HG02759 (cell line): ENCODE results near the gene HBEGF.
A peak's percentile ranks its signal among the peaks of the same experiment; 100 is the strongest.

ENCODE experiments used
- ATAC-seq: cut with Tn5 transposase; IDR thresholded peaks from one replicate; pipeline ENCODE4 v1.9.1; 2021; ENCODE audit warnings: mild to moderate bottlenecking, moderate library complexity; ENCODE audit not compliant: unreplicated experiment

Gene HBEGF

DNA sequence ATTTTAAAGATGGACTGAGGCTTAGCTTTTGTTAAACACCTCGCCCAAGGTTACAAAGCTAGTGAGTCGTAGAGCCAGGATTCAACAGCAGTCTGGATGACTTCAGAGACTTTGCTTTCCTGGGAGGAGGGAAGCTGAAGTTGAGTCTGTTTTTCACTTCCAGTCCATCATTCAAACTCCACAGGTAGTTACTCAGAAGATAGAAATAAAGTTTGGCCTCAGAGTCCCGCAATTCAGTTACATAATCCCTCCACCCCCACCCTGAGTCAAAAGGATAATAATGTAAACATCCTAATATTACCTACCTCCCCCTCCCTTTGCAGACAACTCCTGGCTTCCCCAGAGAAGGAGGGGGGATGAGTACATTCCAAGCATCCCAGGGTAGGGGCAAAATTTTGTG, 8.1 kb downstream of the HBEGF start:
- ATAC-seq = no peak

DNA sequence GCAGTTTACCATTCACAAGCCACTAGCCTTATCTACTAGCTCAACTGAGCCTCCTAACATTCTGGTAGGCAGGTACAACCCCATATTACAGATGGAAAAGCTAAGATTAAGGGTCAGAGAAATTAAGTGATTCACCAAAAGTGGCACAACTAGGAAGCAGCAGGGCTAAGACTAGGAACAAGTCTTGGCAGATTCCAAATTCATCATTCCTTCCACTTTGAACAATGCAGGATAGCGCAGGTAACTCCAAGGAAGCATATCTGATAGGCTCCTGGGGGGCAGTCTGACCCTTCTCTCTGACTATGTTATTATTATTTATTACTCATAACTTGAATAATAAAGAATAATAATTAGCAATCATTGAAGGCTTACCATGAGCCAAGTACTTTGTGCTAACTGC, 8.5 kb downstream of the HBEGF start:
- ATAC-seq = no peak

DNA sequence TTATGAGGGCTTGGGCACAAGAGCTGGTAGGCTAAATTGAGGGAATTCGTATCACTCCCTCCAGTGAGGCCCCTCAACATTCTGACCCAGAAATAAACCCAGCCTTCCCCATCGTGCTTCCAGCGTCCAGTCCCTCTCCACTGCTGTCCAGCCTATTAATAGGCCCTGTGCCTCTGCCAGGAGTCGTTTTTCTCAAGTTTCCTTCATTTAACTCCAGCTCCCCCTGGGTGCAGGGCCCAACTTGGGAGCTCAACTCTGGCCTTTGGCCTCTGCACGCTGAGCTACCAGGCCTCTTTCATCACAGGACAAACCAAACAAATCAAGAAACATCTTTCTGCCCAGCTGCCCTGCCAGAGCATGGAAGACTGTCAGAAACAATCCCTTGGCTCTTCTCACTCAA, 10.0 kb downstream of the HBEGF start:
- ATAC-seq = no peak

DNA sequence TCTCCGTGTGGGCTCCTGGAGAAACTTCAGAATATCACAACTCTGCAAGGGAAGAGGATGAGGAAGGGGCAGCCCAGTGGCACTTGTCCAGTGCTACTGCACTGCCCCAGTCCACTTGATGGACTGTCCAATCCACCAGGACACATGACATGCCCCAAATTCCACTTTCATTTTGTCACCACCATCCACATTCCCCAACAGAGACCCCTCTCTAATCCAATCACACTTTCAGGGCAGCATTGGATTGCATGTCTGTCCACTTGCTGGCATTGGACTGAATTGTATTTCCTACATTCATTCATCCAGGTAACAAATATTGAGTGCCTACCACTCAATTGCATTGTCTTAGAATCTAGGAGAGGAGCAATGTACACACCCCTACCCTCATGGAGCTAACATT, 14.8 kb downstream of the HBEGF start:
- no peak for ATAC-seq

DNA sequence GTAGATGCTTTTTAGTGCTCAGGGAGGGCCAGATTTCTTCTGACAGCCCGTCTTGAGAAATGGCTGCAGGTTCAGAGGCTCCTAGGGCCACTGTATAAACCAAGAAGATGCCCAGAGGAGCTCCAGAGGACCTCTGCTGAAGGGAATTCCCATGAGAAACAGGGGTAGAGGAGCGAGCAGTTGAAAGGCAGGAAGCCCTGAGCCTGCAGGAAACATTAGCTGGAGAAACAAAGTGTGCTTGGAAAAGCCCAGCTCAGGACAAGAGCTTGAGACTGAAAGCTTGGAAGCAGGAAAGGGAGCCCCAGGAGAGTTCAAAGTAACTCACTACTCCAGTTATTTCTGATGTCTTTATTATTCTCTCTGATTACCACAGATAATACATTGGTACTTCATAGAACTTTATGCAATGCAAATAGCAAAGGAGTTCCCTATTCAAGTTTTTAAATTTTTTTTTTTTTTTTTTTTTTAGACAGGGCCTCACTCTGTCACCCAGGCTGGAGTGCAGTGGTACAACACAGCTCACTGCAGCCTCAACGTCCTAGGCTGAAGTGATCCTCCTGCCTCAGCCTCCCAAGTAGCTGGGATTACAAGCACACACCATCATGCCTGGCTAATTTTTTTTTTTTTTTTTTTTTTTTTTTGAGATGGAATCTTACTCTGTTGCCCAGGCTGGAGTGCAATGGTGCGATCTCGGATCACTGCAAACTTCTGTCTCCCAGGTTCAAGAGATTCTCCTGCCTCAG, 16.5 kb downstream of the HBEGF start:
- ATAC-seq = no peak

DNA sequence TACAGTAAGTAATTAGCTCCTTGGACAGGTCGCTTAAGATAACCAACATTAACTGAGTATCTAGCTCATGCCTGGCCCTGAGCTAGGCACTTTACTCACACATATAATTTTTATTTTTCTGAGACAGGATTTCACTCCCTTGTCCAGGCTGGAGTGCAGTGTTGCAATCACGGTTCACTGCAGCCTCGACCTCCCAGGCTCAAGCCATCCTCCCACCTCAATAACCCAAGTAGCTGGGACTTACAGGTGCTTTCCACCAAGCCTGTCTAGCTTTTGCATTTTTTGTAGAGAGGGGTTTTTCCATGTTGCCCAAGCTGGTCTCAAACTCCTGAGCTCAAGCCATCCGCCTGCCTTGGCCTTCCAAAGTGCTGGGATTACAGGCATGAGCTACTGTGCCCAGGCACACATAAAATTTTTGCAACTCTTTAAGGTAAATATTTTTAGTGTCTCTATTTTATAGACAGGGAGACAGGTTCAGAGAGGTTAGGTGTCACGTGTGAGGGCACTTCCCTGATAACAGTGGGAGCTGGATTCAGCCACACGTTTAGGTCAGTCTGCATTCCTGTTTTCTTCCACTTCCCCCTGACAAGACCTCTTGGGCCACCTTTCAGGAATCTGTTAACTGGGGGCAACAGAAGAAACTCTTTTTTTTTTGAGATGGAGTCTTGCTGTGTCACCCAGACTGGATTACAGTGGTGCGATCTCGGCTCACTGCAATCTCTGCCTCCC, 18.2 kb downstream of the HBEGF start:
- peak; percentile 61 for ATAC-seq

DNA sequence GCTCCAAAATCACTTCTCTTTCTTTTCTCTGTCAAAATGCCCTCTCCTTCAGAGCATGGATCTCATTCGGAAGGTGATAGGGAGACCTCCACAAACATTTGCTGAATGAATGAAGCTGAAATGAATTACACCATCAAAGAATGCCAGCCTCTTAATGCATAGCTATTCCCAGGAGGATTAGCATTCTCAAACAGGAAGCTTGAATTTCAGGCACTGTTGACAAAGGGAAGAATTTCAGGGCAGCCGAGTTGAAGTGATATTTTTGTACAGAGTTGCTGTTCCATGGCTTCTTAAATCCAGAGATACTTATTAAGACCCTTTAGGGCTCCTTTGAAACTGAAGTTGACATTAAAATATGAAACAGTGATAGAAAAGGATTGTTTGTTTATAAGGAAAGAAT, 18.8 kb downstream of the HBEGF start:
- ATAC-seq = no peak

DNA sequence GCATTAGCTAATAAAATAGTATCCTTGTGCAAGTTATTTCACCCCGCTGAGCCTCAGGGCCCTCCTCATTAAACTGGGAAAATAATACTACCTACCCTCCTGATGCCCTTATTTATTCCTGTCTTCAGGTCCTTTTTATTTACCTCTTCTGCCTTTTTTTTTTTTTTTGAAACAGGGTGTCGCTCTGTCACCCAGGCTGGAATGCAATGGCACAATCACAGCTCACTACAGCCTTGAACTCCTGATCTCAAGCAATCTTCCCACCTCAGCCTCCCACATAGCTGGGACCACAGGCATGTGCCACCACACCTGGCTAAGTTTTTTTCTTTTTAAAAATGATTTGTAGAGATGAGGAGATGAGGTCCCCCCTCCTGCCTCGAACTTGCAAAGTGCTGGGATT, 20.9 kb downstream of the HBEGF start:
- ATAC-seq = no peak

DNA sequence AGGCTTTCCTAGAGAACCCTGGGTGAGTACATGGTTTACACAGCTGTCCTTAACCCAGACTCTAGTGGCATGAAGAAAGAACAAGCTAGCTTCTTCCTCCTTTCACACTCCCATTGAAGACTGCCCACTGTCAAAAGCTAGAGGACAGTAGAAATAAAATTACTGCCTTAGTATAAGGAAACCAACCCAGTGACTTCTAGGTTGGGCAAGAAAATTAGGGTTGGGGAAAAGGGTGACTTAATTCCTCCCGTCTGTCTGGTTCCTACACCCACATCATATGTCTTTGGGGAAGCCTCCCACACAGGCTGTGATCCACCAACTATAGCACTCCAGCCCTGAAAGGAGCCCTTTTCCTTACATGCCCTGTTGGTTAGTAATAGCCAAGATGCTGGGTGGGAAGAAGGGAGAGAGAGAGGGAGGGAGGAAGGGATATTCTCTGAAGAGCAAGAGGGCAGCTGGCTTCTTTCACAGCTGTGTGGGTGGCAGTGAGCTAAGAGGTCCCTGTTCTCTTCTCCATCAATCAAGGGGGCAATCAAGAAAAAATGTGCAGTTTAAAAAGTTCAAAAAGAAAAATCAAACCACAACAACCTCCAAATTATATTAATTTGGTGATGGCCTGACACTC, 21.7 kb downstream of the HBEGF start:
- ATAC-seq = no peak

DNA sequence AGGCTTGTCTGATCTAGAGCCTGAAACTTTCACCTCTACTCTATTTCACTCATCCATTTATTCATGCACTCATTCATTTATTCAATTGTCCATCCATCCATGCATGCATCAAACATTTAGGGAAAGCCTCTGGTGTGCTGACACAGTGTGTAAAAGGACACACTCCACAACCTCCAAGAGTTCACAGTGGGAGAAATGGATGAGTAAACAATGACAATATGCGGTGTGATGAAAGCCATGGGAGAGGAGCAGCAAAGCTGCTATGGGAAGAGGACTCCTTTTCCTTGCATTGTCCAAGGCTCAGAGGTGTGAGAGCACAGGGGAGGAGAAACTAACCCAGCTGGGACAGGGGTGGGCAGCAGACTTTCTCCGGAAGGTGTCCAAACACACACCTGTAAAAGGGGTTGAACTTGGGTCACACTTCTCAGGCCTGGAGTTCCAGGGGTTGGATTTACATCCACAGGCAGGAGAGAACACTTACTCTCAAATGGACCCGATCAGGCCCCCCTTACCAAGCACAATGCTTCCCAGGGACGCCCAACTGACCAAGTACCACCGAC, 22.3 kb downstream of the HBEGF start:
- ATAC-seq = no peak

DNA sequence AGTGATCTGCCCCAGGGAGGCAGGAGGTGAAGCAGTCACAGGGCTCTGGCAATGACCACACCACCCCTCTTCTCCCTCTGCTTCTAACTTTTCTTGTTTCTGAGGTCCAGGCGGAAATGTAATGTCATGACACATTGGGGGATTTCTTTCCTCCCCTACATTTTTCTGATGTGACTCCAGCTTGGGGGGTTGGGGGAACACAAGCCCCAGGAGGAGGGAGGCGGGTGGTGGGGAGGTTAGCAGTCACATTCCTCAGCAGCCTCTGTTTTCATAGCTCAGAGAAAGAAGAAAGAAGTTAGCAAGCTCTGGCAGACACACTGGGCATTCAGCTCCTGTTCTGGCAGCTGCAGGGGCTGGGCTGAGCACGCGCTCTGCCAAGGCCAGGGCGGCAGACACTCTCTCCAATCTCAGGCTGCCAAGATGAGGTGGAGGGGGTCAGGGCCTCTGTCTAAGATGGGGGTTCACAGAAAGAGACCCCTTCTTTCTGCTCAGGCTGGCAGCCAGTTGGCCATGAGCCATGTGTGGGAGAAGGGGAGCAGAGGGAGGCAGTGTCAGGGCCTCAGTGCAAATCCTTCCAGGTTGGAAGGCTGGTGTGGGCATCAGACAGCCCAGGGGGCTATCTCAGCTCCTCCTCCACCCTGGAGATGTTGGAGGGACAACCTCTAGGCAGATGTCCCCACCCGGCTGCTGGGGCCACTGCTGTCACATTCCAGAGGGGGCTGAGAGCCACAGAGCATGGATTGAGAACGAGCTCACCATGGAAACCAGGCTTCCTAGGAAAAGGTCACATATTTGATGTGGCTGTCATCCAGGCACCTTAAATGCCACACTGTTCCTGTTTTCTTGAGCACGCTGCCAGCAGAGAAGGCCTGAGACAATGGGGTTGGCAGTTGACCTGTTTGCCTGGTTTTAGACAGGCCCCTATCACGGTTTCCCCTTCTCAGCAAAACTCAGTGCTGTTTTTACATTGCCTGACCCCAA, 23.4 kb downstream of the HBEGF start:
- no peak for ATAC-seq

DNA sequence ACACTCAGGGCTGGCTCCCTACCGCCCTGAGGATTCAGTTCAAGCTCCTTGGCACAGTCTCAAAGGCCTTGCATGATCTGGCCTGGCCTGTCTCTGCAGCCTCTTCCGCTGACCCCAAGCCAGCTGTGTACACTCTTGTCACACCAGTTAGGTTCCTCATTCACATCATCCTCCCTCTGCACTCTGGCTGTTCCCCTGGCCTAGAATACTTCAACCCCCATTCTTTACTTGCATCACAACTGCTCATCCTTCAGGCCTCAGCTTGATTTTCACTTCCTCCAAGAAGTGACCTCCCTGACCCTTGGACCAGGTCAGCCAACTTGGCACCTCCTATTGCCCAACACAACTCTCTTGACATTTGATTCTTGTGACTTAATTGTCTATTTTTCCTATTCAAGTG, 24.6 kb downstream of the HBEGF start:
- no peak for ATAC-seq

DNA sequence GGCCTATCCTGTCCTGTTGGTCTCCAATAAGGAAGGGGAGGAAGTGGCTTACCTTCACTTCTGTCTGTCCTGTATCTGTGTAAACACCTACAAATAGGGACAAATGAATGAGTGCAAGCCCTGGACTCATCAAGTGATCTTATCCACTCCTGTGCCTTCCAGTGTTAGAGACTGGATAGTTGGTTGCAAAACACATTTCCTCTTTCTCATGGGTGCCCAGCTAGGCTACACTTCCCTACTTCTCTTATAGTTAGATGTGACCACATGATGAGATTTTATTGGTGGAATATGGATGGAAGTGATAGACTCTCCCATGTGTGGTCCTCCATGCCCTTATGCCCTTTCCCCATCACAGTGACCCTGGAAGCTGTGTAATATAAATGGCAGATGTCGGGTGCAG, 26.6 kb downstream of the HBEGF start:
- no peak for ATAC-seq

DNA sequence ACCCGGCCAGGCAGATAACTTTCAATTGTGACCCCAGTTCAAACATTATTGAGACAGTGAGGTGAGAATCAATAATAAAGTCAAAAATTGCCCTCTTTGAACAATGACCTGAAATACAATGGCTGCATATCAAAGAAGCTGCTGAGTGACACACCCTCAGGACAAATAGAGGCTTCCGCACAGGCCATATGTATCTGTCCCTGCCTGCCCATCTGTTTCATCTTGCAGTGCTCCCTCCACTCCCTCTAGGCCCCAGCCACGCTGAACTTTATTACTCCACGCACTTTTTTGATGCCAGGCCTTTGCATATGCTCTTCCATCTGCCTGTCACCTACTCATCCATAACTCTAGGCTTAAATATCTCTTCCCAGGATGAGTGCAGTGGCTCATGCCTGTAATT, 27.6 kb downstream of the HBEGF start:
- no peak for ATAC-seq

DNA sequence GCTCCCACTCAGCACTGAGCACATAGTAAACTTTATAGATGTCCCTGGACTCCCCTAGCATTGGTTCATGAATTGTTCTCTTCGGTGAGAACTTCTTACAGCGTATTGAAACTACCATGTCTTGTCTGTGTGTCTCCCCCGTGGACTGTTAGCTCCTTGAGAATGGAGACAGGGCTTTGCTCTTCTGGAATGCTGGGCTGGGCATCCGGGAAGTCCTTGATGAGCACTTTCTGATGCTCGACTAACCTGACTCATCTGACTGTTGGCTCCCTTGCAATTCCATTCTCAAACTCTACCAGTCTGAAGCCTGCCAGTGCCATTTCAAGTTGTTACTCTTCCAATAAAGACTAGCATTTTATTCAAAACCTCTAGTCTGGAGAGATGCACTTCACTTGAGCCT, 28.5 kb downstream of the HBEGF start:
- ATAC-seq = no peak

DNA sequence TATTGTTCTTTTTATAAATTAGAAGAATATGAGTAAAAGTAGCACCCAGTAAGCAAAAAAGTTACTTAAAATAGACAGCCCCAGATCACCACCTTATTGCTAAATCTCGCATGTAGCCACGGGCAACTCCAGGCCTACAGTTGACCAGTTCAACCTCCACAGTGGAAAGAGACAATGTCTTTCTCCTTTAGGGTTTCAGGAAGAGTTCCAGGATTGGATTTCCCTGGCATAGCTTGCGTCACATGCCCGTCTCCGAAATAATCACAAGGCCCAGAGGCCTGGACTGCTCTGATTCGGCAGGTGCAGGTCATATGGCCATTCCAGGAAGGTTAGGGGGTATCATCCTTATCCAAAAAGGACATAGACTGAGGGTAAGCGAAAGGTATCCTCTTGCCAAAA, 33.6 kb downstream of the HBEGF start:
- no peak for ATAC-seq

DNA sequence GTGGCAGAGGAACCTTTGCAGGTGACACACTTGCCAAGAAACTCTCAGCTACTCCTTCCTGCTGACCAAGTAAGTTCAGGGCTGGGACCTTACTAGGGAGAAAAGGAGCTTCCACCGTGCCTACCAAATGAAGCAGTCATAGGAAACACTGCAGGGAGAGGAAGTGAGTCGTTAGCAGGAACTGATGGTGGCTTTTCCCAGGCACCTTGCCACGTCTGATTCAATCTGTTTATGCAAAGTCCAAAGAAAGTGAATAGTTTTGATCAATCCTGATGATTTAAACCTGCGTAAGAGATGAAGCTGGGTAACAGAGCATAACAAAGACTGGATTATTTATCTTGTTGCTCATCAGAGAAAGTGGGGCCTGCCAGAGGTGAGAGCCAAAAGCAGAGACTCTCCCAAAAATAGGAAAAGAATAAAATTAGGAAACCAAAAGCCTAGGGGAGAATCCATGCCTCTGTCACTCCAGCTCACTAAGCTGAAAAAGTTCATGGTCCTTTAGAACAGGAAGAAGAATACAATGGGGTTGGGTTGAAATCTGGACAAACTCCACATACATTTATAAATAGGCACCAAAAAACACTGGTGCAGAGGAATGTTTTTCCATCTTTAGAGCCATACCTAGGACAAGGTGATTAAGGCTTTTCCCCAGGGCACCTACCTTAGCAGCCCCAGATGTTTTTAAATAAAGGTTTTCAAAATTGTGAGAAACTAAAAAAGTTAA, 34.2 kb downstream of the HBEGF start:
- ATAC-seq = no peak

DNA sequence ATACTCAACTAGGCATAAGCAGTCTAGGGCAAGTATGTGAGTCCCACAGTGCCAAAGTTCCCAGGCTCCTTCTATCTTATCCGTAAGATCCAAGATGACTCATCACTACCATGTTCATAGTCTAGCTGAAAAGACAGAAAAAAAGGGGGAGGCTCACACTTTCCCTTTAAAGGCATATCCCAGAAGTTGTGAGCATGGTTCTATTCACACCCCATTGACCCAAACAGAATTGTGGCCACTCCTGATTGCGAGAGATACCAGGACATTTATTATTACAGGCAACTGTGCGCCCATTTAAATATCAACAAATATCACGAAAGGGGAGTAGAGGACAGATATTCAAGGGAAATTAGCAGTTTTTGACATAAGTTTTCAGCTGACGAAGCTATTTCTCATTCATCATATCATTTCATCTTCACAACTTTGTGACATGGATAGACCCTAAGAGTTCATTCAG, 35.4 kb downstream of the HBEGF start:
- no peak for ATAC-seq

DNA sequence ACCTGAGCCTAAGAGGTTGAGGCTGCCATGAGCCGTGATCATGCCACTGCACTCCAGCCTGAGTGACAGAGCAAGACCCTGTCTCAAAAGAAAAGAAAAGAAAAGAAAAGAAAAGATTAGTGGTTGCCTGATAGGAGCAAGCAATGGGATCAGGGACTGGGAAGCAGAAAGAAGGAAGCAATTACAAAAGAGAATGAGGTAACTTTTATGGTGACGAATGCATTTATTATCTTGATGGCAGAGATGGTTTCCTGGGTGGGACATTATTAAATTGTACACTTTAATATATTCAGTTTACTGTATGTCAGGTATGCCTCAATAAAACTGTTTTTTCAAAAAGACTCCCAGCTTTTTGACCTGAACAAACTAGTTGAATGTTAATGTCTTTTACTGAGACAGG, 36.0 kb downstream of the HBEGF start:
- ATAC-seq = no peak

DNA sequence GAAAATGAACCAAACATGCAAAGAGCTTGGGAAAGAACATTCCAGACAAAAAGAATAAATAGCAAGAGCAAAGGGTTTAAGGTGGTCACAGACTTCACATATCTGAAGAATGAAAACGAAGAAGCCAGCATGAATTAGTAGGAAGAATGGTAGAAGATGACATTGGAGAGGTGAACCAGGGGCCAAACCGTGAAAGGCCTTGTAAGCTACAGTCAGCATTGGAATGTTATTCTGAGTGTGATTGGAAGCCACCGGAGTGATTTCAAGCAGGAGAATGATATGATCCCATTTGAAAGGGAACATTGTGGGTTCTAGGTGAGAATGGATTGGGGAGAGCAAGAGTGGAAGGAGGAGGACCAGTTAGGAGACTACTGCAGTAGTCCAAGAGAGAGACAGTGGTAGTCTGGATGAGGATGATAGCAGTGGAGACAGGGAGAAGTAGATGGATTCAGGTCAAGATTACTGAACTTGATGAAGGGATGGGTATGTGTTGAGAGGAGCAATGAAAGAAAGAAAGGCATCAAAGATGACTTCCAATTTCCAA, 36.6 kb downstream of the HBEGF start:
- ATAC-seq = no peak
